Measurements from ENCODE around the gene AHCY. TPM values are rescaled to one million over a fixed set of nuclear protein-coding genes. Genes with fewer than 3 reads are reported as not detected.

Gene AHCY
- total RNA-seq, 1 experiment from 2014 or later = 350 TPM

GRCh38 chr20:34232494-34233087 lies 70.6 kb downstream of the AHCY start (continued):
- TF ChIP-seq REST (IDR thresholded peaks at IDR 0.05; ENCODE audit: low read depth) = no peak
- TF ChIP-seq ELF1 (IDR thresholded peaks at IDR 0.05; ENCODE audit: borderline replicate concordance, low read depth) = no peak
- no peak for TF ChIP-seq POLR2A (IDR thresholded peaks at IDR 0.05; ENCODE audit: borderline replicate concordance, extremely low read depth, insufficient read depth, insufficient read length)
- no peak for TF ChIP-seq POLR2AphosphoS5 (IDR thresholded peaks at IDR 0.05; ENCODE audit: low read depth, low read length)
- TF ChIP-seq EZH2phosphoT487 (IDR thresholded peaks at IDR 0.05; ENCODE audit: borderline replicate concordance) = no peak
- no peak for TF ChIP-seq EZH2 (IDR thresholded peaks at IDR 0.05)
- TF ChIP-seq CEBPB (IDR thresholded peaks at IDR 0.05; ENCODE audit: low read depth) = no peak
- no peak for TF ChIP-seq JUND (IDR thresholded peaks at IDR 0.05)
- TF ChIP-seq FOSL1 (IDR thresholded peaks at IDR 0.05; ENCODE audit: low read depth) = no peak

- Histone ChIP-seq H3K79me2 (ENCODE audit: insufficient read depth, low read length) (no peaks in the 10 kb centered on the region), H3K27ac (ENCODE audit: low read depth, low read length) (no peak overlapping the region), H3K27me3 (ENCODE audit: insufficient read depth, low read length) (no peaks in the 10 kb centered on the region), H3K4me1 (ENCODE audit: control insufficient read depth in 1 of 2, insufficient read depth in 2 of 2, low read length in 2 of 2) (no peaks in the 10 kb centered on the region), H4K20me1 (ENCODE audit: insufficient read depth) (no peaks in the 10 kb centered on the region), H3K9me2 (ENCODE audit: insufficient read depth) (no peaks in the 10 kb centered on the region), H3K4me2 (ENCODE audit: low read length) (no peak overlapping the region), H3K9ac (ENCODE audit: low read length) (no peak overlapping the region), H3K4me3 (replicated peaks in 1 of 2; ENCODE audit: low read depth in 1 of 2, low read length in 2 of 2) (no peak overlapping the region), H3K9me3 (ENCODE audit: control insufficient read depth in 1 of 2, insufficient read depth in 1 of 2, low read depth in 1 of 2, low read length in 2 of 2) (no peaks in the 10 kb centered on the region), H3K36me3 (ENCODE audit: control insufficient read depth in 1 of 2, insufficient read depth in 2 of 2, low read length in 2 of 2) (no peaks in the 10 kb centered on the region), H2AFZ (ENCODE audit: low read depth, low read length, poor library complexity, severe bottlenecking) (no peak overlapping the region)
- intact Hi-C loops (cut with micrococcal nuclease) = no loop called here
- no TSS peak for BruUV-seq (replicated peaks)
- CTCF ChIA-PET = no interaction called here
- no peak for DNase-seq (ENCODE audit: low read depth, low spot score)
- ATAC-seq = no peak
- RAD21 ChIA-PET (ENCODE audit: low non-redundant PET in 1 of 2, low total read pairs in 2 of 2, uncharacterized antibody in 2 of 2, unreplicated experiment in 2 of 2) = no interaction called here
- POLR2A ChIA-PET = no interaction called here
- no peak for TF ChIP-seq ELF1 (IDR thresholded peaks at IDR 0.05; ENCODE audit: borderline replicate concordance, low read depth)
- no peak for TF ChIP-seq CTCF (IDR thresholded peaks at IDR 0.05 in 2 of 3, conservative IDR thresholded peaks at IDR 0.05 in 1 of 3; ENCODE audit: borderline replicate concordance in 1 of 3, insufficient read depth in 1 of 3, low read depth in 2 of 3, low read length in 2 of 3)
- no peak for TF ChIP-seq CBX3 (IDR thresholded peaks at IDR 0.05; ENCODE audit: low read depth)
- TF ChIP-seq ZNF274 (IDR thresholded peaks at IDR 0.05; ENCODE audit: low read depth, low read length) = no peak
- TF ChIP-seq MAX (IDR thresholded peaks at IDR 0.05) = no peak
- TF ChIP-seq SP1 (IDR thresholded peaks at IDR 0.05; ENCODE audit: low read depth) = no peak
- TF ChIP-seq POLR2A (IDR thresholded peaks at IDR 0.05; ENCODE audit: borderline replicate concordance, extremely low read depth, insufficient read depth, insufficient read length) = no peak
- no peak for TF ChIP-seq ATF3 (IDR thresholded peaks at IDR 0.05)
- no peak for TF ChIP-seq CEBPB (IDR thresholded peaks at IDR 0.05; ENCODE audit: low read depth)
- no peak for TF ChIP-seq POLR2AphosphoS5 (IDR thresholded peaks at IDR 0.05; ENCODE audit: low read depth, low read length)
- no peak for TF ChIP-seq FOSL1 (IDR thresholded peaks at IDR 0.05; ENCODE audit: low read depth)
These were observed 71.5 kb downstream of the AHCY start for GRCh38 chr20:34231634-34232033.

All from HCT116 (cell line).